Dermis blood vessel endothelial cell (primary cell): Measurements from ENCODE around the gene PKIG. TPM values are rescaled to one million over a fixed set of nuclear protein-coding genes. Genes with fewer than 3 reads are reported as not detected.

Experiments
- DNase-seq: peaks from one replicate; pipeline ENCODE4 v3.0.0; 2010
- total RNA-seq: library from RNA; depleted of rRNA; stranded (reverse); fragments of >200 nt; gene quantifications from 2 replicates; pipeline ENCODE4 v1.2.3, GENCODE V29; 2014

PKIG gene
- total RNA-seq, 1 donor from 2014 or later = 275 TPM

DNA sequence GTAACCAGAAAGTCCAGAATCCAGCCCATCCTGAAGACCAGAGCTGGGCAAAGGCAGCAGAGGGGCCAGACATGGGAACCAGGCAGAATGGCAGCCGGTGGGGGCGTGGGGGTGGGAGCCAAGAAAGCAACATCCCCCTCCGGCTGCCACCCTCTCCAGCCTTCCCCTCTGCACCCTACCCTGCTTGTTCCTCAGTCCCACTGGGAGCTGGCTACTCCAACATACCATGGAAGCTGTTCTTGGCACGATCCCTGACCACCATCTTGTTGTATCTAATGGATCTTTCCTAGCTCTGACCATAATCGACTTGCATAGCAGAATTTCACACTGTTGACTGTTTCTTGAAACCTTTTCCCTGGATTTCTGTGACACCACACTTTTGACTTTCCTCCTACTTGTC is 38.9 kb downstream of the PKIG start:
- DNase-seq = no peak

- no peak for DNase-seq
Measured at GRCh38 chr20:44621939-44622338, 39.6 kb downstream of the PKIG start.

- DNase-seq = no peak
Measured at GRCh38 chr20:44622501-44623270, 40.3 kb downstream of the PKIG start.

DNA sequence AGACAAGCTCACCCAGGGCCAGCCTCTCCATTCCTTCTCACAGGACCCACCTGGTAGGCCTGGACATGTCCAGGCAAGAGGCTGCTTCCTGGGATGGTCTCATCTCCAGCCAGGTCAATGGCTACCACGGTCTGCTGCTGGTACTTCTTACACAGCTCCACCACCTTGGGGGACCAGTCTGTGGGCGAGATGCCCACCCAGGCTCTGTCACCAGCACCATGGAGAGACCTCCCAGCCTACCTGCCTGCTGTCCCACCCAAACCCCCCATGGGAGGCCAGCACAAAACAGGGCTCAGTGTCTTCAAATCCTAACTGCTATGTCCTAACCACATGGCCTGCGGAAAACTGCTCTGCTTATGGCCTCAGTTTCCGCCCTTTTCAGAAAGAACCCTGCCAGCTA is 41.8 kb downstream of the PKIG start:
- DNase-seq = no peak

DNA sequence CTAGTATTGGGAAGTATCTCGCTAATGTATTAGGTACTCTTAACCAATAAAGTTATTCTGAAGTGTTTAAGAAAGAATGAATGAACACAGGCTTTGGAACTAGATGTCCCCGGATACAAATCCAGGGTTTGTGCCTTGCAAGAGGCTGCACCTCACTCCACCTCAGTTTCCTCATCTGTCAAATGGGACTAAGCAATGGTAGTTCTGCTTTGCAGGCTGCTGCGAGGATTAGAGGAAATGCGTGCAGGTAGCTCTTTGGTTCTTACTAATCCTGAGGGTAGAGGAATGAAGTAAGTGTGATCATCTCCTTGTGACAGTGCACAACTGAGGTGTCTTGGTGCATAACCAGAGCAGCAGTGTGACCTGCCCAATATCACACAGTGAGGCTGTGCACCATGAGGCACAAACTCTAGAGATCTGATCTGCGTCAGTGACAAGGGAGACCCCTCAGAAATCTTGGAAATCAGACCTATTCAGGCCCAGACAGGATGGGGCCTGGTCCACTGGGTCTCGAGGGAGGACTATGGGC is 42.4 kb downstream of the PKIG start:
- no peak for DNase-seq

DNA sequence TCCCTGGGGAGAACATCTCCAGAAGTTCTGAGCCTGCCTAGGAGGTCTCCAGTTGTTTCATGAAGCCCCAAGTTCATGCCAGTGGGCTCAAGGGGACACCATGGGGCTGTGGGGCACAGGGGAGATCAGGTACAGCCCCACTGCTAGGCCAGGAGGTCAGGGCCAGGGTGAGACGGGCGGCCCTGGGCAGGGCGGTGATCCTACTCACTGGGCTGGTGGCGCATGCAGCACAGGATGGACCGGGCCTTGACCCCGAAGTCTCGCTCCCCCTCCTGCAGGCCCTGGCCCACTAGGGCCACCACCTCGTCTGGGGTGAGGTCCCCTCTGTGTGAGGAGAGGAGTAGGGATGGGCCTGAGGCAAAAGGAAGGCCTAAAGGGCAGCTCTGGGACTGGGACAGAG is 43.0 kb downstream of the PKIG start:
- no peak for DNase-seq

DNA sequence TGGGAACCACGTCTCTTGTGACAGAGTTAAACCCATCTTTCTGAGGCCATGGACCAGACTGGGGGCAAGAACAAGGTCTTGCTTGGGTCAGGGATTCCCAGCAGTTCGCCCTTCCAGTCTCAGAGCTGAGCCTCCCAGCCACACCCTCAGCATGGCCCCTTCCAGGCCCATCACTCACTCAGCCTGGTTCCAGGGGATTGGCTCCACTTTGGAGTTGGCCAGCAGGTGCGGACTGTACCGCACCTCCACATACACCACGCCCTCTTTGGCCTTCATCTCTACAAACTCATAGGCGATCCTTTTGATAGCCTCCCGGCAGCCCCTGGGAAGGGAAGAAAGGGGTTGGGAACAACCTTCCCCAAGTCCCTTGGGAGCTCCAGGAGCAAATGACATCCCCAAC is 43.9 kb downstream of the PKIG start:
- no peak for DNase-seq

- no peak for DNase-seq
Measured at GRCh38 chr20:44627364-44628010, 45.1 kb downstream of the PKIG start.

GRCh38 chr20:44629017-44629385 is 46.6 kb downstream of the PKIG start:
- DNase-seq = no peak

DNA sequence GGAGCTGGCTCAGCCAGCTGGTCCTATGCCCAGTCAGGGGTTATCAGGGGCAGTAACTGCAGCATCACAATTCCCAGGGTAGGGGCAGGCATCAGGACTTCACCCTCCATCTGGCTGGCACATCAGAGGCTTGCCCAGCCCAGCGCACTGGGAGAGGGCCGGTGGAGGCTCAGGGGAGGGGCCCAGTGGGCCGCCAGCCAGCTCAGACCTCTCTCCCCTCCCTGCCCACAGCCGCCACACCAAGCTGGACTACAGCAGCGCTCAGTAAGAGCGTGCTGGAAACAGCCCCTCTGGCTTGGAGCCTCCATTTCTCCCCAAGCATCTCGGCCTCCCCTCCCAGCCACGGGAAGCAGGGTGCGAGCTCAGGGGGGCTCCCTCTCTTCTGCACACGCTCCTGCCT is 47.2 kb downstream of the PKIG start:
- DNase-seq = no peak

GRCh38 chr20:44630297-44630696 is 47.9 kb downstream of the PKIG start:
- no peak for DNase-seq

GRCh38 chr20:44632103-44632752 is 49.8 kb downstream of the PKIG start:
- no peak for DNase-seq

DNA sequence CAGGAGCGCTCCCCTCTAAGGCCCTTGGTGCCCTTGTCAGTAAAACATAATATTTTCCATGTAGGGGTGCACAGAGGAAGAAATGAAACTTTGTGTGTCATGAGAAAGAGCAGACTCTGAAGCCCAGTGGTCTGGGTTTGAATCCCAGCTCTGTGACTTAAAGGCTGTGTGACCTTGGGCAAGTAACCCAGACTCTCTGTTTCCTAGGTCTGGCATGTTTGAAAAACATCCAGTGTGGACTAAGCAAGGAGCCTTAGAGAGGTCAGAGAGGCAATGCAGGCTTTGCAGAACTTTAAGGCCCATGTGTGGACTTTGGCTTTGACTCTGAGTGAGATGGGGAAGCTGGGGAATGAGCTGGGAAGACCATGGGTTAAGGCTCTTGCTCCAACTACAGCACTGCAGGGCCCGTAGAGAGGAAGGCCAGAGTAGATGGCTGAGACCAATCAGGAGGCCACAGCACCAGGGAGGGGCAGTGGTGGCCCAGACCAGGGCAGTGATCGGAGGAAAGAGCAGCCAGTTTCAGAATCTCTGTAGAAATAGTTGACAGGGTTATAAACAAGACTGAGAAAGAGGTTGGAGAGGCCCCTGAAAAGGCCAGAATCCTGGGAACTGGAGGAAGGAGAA is 50.9 kb downstream of the PKIG start:
- DNase-seq = no peak

DNA sequence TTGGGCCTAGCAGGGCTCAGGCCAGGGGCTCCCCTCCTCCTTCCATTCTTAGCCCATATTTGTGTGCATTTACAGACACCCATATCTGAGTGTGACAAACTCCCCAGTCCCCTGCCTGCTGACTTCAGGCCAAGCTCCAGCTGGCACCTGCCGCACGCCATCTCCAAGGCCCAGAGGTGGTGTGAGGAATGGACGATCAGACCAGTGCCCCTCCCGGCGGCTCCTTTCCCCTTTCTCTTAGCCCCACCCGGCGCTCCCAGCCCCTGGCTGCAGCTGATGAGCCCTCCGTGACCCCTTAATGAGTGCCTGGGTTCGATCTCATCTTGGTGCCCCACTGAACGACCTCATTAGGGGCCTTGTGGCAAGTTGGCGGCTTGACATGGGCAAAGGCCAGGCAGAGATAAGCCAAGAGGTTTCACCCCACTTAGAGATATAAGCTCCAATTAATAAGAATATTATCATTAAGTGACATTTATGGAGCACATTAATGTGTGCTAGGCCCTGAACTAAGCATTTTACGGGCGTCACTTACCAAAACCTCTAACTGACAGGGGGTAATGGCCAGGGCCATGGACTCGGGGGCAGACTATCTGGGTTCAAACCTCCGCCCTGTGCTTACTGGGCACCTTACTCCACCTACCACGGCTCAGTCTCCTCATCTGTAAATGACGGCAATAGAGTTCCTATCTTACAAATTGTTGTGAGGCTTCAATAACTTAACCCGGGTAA is 51.7 kb downstream of the PKIG start:
- no peak for DNase-seq

- DNase-seq = no peak
Measured at GRCh38 chr20:44635877-44636276, 53.5 kb downstream of the PKIG start.

DNA sequence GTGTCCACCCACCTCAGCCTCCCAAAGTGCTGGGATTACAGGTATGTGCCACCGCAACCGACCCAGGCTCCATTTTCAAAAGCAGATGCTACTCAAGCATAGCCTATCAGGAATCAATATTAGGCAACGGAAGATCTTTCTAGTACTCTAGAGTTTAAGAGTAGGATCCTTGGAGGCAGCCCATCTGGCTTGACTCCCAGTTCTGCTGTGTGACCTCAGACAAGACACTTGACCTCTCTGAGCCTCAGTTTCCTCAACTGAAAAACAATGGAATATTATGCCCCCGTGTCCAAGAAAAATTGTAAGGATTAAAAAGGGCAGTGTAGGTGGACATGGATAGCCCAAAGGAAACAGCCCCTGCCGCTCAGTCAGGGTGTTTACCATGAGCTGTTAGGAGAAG is 54.7 kb downstream of the PKIG start:
- DNase-seq = no peak

DNA sequence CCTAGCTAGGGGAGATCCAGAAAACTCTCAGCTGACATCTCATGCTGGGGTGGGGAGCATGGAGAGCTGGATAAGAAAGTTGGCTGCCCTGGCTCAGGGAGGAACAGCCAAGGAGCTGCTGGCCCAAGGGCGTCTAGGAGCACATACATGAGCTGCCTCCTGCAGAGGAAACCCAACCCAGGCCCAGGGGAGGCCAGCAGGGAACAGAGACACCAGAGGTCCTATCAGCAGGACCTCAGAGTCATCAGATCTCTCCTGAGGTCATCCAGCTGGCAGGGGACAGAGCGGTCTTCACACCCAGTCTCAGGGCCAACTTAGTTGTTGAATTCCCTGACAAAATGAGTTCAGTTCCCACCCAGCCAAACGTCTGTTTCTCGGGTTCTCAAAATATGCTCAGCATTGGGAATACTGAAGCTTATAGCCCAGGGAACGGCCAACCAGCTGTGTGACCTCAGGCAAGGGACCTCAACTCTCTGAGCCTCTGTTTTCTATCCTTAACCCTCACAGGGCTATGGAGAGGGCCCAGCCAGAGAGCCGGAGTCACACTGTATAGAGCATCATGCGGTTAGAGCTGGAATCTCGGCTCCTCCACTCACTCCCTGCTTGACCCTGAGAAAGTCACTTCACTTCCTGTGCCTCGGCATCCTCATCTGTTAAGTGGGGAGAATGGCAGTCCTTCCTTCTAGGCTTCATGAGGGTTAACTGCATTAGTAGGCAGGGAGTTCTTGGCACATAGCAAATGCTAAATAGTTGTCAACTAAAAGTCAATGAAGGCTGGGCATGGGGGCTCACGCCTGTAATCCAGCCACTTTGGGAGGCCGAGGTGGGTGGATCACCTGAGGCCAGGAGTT is 55.4 kb downstream of the PKIG start:
- no peak for DNase-seq

- no peak for DNase-seq
Measured at GRCh38 chr20:44640522-44640921, 58.1 kb downstream of the PKIG start.

- DNase-seq = no peak
Measured at GRCh38 chr20:44641325-44641724, 58.9 kb downstream of the PKIG start.

DNA sequence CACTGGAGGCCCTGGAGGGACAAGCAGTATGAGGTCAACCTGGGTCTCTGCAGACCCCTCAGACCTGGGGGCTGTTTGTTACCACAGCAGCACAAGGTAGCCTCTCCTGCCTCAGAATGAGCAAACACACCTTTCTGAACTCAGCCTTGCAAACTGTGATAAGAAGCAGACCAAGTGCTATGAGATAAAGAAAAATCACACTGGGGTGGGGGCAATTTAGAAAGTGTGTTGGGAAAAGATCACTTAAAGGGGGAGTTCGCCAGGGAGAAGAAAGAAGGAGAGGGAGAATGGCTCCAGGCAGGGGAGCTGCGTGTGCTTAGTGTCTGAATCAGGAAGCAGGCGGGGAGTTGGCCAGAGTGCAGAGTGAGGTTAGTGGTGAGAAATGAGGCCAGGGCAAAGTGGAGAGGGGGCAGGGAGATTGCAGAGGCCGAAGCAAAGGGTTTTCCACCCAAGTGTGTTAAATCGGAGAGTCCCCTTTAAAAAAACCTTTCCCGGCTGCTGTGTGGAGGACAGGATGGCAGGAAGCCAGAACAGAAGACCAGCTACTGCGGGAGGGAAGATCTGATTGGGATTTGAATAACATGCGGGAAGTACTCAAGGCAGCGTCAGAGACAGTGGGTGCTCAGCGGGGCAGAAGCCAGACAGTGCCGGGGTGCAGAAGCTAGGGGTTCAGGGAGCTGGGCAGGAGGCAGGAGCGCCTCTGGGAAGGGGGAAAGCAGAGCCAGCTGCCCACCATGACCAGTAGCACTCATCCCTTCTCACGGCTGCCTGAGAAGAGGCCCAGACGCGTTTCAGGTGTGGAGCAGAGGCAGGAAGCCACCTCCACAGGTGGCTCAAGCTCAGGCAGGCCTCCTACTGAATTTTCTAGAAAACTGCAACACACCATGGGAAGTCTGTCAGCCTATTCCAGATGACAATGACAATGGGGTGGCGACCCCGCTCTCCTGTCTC is 60.1 kb downstream of the PKIG start:
- DNase-seq = peak; percentile 95

- DNase-seq = peak; percentile 10
Measured at GRCh38 chr20:44643154-44643519, 60.8 kb downstream of the PKIG start.
